HEK293 (cell line): ENCODE measurements around the gene ECHDC1.
A peak's percentile ranks its signal among the peaks of the same experiment; 100 is the strongest.

Source experiments
- BCL11B ChIP-seq: fragments of 450-650 bp; formaldehyde crosslinking; IDR thresholded peaks from 2 replicates; pipeline ENCODE4 v1.5.1; 2016; ENCODE audit warnings: low read depth, missing biosample characterization, missing genetic modification characterization
- PRDM6 ChIP-seq: fragments of 450-650 bp; formaldehyde crosslinking; IDR thresholded peaks from 2 replicates; pipeline ENCODE4 v1.5.1; 2017; ENCODE audit warnings: missing biosample characterization, missing genetic modification characterization
- REPIN1 ChIP-seq: fragments of 450-650 bp; formaldehyde crosslinking; IDR thresholded peaks from 2 replicates; pipeline ENCODE4 v1.5.1; 2017; ENCODE audit warnings: missing biosample characterization, missing genetic modification characterization, low read depth
- SALL2 ChIP-seq: fragments of 450-650 bp; formaldehyde crosslinking; IDR thresholded peaks from 2 replicates; pipeline ENCODE4 v1.5.0; 2017; ENCODE audit warnings: missing biosample characterization, mild to moderate bottlenecking, missing genetic modification characterization, borderline replicate concordance
- ZBTB10 ChIP-seq: fragments of 450-650 bp; formaldehyde crosslinking; IDR thresholded peaks from 2 replicates; pipeline ENCODE4 v1.5.1; 2016; ENCODE audit warnings: missing biosample characterization, missing genetic modification characterization
- ZBTB49 ChIP-seq: fragments of 450-650 bp; formaldehyde crosslinking; IDR thresholded peaks from 2 replicates; pipeline ENCODE4 v1.5.1; 2016; ENCODE audit warnings: missing biosample characterization, missing genetic modification characterization, low read depth
- ZFHX2 ChIP-seq: fragments of 450-650 bp; formaldehyde crosslinking; conservative IDR thresholded peaks from 2 replicates; pipeline ENCODE4 v1.5.1; 2016; ENCODE audit warnings: missing biosample characterization, missing genetic modification characterization
- ZNF155 ChIP-seq: fragments of 450-650 bp; formaldehyde crosslinking; IDR thresholded peaks from 2 replicates; pipeline ENCODE4 v1.5.1; 2016; ENCODE audit warnings: missing biosample characterization, missing genetic modification characterization
- ZNF175 ChIP-seq: fragments of 450-650 bp; formaldehyde crosslinking; IDR thresholded peaks from 2 replicates; pipeline ENCODE4 v1.5.1; 2016; ENCODE audit warnings: missing biosample characterization, missing genetic modification characterization
- ZNF24 ChIP-seq: fragments of 450-650 bp; formaldehyde crosslinking; IDR thresholded peaks from 2 replicates; pipeline ENCODE4 v1.5.1; 2016; ENCODE audit warnings: missing biosample characterization, missing genetic modification characterization
- ZNF280D ChIP-seq: fragments of 450-650 bp; formaldehyde crosslinking; IDR thresholded peaks from 2 replicates; pipeline ENCODE4 v1.5.1; 2016; ENCODE audit warnings: missing biosample characterization, missing genetic modification characterization
- ZNF398 ChIP-seq: fragments of 450-650 bp; formaldehyde crosslinking; IDR thresholded peaks from 2 replicates; pipeline ENCODE4 v1.5.1; 2017; ENCODE audit warnings: missing biosample characterization, missing genetic modification characterization
- ZNF404 ChIP-seq: fragments of 450-650 bp; formaldehyde crosslinking; IDR thresholded peaks from 2 replicates; pipeline ENCODE4 v1.5.1; 2017; ENCODE audit warnings: missing biosample characterization, missing genetic modification characterization
- ZNF501 ChIP-seq: fragments of 450-650 bp; formaldehyde crosslinking; IDR thresholded peaks from 2 replicates; pipeline ENCODE4 v1.5.1; 2016; ENCODE audit warnings: missing biosample characterization, missing genetic modification characterization
- ZNF514 ChIP-seq: fragments of 450-650 bp; formaldehyde crosslinking; IDR thresholded peaks from 2 replicates; pipeline ENCODE4 v1.5.1; 2016; ENCODE audit warnings: missing biosample characterization, missing genetic modification characterization
- ZNF521 ChIP-seq: fragments of 450-650 bp; formaldehyde crosslinking; IDR thresholded peaks from 2 replicates; pipeline ENCODE4 v1.5.1; 2017; ENCODE audit warnings: missing biosample characterization, mild to moderate bottlenecking, missing genetic modification characterization
- ZNF548 ChIP-seq: fragments of 450-650 bp; formaldehyde crosslinking; IDR thresholded peaks from 2 replicates; pipeline ENCODE4 v1.5.1; 2016; ENCODE audit warnings: missing biosample characterization, missing genetic modification characterization
- ZNF549 ChIP-seq: fragments of 450-650 bp; IDR thresholded peaks from 2 replicates; pipeline ENCODE4 v1.5.1; 2018; ENCODE audit warnings: missing biosample characterization, missing genetic modification characterization, mild to moderate bottlenecking, inconsistent platforms, moderate library complexity
- ZNF571 ChIP-seq: fragments of 450-650 bp; formaldehyde crosslinking; IDR thresholded peaks from 2 replicates; pipeline ENCODE4 v1.5.0; 2017; ENCODE audit warnings: missing biosample characterization, missing genetic modification characterization
- ZNF639 ChIP-seq: fragments of 450-650 bp; formaldehyde crosslinking; IDR thresholded peaks from 2 replicates; pipeline ENCODE4 v1.5.1; 2016; ENCODE audit warnings: missing biosample characterization, missing genetic modification characterization
- ZNF654 ChIP-seq: fragments of 450-650 bp; formaldehyde crosslinking; IDR thresholded peaks from 2 replicates; pipeline ENCODE4 v1.5.1; 2016; ENCODE audit warnings: low read depth, missing biosample characterization, missing genetic modification characterization
- ZNF747 ChIP-seq: fragments of 450-650 bp; formaldehyde crosslinking; IDR thresholded peaks from 2 replicates; pipeline ENCODE4 v1.5.1; 2016; ENCODE audit warnings: missing biosample characterization, missing genetic modification characterization
- ZSCAN18 ChIP-seq: fragments of 450-650 bp; formaldehyde crosslinking; IDR thresholded peaks from 2 replicates; pipeline ENCODE4 v1.5.1; 2016; ENCODE audit warnings: missing biosample characterization, missing genetic modification characterization
- ZSCAN23 ChIP-seq: fragments of 450-650 bp; formaldehyde crosslinking; IDR thresholded peaks from 2 replicates; pipeline ENCODE4 v1.5.1; 2016; ENCODE audit warnings: missing biosample characterization, missing genetic modification characterization

The ECHDC1 gene

GRCh38 chr6:127342946-127343808, at the start of gene ECHDC1 (continued):
- TF ChIP-seq ZNF571 (tag by site-specific recombination) (no peak), SALL2 (tag by site-specific recombination) (no peak), ZNF175 (tag by site-specific recombination) (no peak), ZNF521 (tag by site-specific recombination) (no peak), ZNF280D (tag by site-specific recombination) (0 out of 2 replicates have a peak, but pooled peaks have one; percentile 67), REPIN1 (no peak; the same call in 1 of the 2 replicates), ZSCAN18 (tag by site-specific recombination) (no peak), ZNF639 (tag by site-specific recombination) (no peak), ZBTB49 (tag by site-specific recombination) (no peak), ZNF747 (tag by site-specific recombination) (no peak), ZNF155 (tag by site-specific recombination) (no peak), ZSCAN23 (tag by site-specific recombination) (no peak), ZBTB10 (tag by site-specific recombination) (peak; percentile 86), BCL11B (tag by site-specific recombination) (no peak), ZNF549 (tag by site-specific recombination) (no peak), ZNF514 (tag by site-specific recombination) (no peak), ZNF548 (no peak), ZNF404 (no peak), ZFHX2 (tag by site-specific recombination) (peak; percentile 69), ZNF654 (tag by site-specific recombination) (no peak), ZNF398 (tag by site-specific recombination) (no peak; the same call in 1 of the 2 replicates), PRDM6 (no peak), ZNF501 (tag by site-specific recombination) (no peak; the same call in none of the 2 replicates), ZNF24 (tag by site-specific recombination) (0 out of 2 replicates have a peak, but pooled peaks have one; percentile 38)
